ENCODE measurements around the gene RIPOR1.

RIPOR1 gene

DNA sequence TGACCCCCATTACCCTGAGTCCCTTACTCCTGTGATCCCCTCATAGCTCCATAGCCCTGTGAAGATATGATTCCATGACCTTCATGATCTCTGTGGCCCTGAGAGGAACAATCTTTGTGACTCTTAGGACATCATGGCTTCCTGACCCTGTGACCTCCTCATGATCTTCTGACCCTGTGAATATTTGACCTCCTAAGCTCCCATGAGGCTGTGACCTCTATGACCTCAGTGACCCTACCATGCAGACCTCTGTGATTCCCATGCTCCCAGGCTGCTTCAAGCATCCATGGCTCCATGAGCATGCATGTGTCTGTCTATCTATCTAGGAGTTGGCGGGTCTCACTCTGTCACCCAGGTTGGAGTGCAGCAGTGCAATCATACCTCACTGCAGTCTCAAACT, 12.1 kb downstream of the RIPOR1 start:
- no peak for DNase-seq

GRCh38 chr16:67541391-67542263, 13.0 kb downstream of the RIPOR1 start:
- peak; percentile 74 for DNase-seq

GRCh38 chr16:67542464-67542863, 13.8 kb downstream of the RIPOR1 start:
- DNase-seq: peak; percentile 76

DNA sequence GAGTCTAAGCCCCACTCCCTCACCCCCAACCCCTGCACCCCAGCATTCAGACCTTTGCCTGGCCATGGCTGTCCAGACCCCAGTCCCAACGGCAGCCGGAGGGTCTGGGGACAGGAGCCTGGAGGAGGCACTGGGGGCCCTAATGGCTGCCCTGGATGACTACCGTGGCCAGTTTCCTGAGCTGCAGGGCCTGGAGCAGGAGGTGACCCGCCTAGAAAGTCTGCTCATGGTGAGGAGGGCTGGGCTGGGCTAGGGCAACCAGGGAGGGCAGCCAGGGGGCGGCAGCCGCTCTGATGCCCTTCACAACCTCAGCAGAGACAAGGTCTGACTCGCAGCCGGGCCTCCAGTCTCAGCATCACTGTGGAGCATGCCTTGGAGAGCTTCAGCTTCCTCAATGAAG, 14.4 kb downstream of the RIPOR1 start:
- DNase-seq: peak; percentile 49

DNA sequence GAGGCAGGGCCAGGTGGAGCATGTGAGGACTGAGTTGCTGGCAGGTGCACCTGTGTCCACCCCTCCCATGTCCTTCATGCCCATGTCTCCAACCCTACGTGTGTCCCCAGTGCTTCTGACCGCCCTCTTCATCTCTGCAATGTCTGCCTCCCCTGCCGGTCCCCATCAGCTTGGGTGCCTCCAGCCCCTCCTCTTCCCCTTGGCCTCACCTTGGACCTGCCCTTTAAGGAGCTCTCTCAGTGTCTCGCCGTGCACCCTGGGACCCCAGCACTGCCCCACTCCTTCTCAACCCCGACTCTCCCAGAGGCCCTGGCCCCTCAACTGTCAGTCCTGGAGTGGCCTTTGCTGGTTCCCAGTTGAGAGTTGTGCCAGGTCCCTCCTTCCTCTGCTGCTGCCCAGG, 15.0 kb downstream of the RIPOR1 start:
- DNase-seq: no peak

DNA sequence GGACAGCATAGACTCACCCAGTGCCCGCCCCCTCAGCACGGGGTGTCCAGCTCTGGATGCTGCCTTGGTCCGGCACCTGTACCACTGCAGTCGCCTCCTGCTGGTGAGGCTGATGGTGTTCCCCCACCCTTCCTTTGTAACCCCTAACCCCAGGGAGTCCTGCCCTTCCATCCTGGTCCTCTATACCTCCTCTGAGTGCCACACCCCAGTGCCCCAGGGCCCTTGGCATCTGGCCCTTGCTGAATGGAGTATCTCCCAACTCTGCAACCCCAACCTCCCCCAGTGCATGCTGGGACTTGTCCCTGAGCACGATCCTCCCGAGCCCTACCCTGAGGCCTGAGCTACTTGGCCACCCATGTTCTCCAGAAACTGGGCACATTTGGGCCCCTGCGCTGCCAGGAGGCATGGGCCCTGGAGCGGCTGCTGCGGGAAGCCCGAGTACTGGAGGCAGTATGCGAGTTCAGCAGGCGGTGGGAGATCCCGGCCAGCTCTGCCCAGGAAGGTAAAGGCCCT, 15.8 kb downstream of the RIPOR1 start:
- peak; percentile 51 for DNase-seq

DNA sequence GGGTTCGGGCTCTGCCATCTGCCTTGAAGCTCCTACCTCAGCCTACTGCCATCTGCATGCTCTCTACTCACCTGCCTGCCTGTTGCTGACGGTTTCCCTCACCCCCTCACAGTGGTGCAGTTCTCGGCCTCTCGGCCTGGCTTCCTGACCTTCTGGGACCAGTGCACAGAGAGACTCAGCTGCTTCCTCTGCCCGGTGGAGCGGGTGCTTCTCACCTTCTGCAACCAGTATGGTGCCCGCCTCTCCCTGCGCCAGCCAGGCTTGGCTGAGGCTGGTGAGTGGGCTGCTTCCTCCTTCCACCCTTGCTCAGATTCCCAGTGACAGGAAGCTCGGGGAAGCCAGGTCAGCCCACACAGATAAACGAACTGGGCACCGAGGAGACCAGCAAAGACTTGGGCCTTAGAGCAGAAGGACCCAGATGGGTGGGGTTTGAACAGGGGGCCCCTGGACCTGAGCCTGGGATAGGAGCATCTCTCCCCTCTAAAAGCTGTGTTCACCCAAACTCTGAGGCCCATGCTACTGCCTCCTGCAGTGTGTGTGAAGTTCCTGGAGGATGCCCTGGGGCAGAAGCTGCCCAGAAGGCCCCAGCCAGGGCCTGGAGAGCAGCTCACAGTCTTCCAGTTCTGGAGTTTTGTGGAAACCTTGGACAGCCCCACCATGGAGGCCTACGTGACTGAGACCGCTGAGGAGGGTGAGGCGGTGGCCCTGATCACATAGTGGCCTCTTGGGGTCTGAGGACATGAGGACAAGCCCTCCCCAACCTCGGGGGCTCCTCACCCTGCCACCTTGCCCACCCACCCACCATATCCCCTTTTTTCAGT, 16.4 kb downstream of the RIPOR1 start:
- DNase-seq: peak; percentile 44

- peak; percentile 36 for DNase-seq
Observed at GRCh38 chr16:67545665-67546024, 17.0 kb downstream of the RIPOR1 start.

- DNase-seq: no peak
Observed at GRCh38 chr16:67546091-67546501, 17.5 kb downstream of the RIPOR1 start.

- DNase-seq: peak; percentile 87
Observed at GRCh38 chr16:67546761-67547422, 18.3 kb downstream of the RIPOR1 start.

GRCh38 chr16:67547423-67548264, 19.0 kb downstream of the RIPOR1 start:
- DNase-seq: no peak

- no peak for DNase-seq
Observed at GRCh38 chr16:67548265-67549126, 19.9 kb downstream of the RIPOR1 start.

- no peak for DNase-seq
Observed at GRCh38 chr16:67549240-67549639, 20.6 kb downstream of the RIPOR1 start.

GRCh38 chr16:67549936-67550335, 21.3 kb downstream of the RIPOR1 start:
- no peak for DNase-seq

DNA sequence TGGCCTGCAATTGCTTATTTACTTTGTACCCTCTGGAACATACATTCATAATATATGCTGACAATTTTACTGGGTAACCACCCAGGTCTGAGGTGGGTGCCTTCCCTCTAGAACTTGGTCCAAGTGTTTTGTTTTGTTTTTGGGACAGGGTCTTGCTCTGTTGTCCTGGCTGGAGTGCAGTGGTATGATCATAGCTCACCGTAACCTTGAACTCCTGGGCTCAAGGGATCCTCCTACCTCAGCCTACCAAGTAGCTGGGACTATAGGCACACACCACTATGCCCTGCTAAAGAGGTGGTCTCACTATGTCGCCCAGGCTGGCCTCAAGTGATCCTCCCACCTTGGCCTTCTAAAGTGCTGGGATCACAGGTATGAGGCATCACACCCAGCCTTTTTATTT, 22.5 kb downstream of the RIPOR1 start:
- no peak for DNase-seq

DNA sequence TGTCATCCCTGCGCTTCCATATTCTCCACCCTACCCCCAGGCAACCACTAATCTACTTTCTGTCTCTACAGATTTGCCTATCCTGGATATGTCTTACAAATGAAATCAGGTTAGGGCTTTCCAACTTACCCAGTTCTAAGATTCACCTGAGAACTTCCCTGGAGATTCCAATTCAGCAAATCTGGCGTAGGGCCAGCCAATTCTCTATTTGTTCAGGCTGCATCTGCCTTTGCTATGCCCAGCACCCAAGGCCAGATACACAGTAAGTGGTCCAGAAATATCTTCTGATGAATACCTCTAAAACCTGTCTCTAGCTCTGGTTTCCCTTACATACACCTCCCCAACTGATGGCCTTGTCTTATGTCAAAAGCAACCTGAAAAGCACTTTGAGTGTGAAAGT, 23.3 kb downstream of the RIPOR1 start:
- no peak for DNase-seq

- DNase-seq: no peak
Observed at GRCh38 chr16:67552476-67552875, 23.8 kb downstream of the RIPOR1 start.

DNA sequence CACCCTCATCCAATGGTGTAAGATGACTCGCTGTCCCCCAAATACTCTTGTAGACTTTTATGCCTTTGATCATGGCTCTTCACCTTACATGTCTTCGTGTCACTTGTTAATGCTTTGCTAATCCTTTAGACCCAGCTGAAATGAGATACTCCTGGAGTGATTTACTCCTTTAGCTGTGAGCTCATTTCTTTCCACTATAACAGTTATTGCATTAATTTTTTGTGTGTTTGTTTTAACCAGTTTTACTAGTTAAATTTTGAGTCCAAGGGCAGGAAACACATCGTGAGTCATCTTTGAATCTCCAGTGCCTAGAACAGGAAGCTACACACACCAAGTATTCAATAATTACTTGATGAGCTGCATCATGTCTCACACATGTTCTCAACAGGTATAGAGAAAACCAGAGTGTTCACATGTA, 27.2 kb downstream of the RIPOR1 start:
- DNase-seq: no peak

- no peak for DNase-seq
Observed at GRCh38 chr16:67558859-67559258, 30.2 kb downstream of the RIPOR1 start.

GRCh38 chr16:67560827-67561342, 32.3 kb downstream of the RIPOR1 start:
- no peak for DNase-seq

DNA sequence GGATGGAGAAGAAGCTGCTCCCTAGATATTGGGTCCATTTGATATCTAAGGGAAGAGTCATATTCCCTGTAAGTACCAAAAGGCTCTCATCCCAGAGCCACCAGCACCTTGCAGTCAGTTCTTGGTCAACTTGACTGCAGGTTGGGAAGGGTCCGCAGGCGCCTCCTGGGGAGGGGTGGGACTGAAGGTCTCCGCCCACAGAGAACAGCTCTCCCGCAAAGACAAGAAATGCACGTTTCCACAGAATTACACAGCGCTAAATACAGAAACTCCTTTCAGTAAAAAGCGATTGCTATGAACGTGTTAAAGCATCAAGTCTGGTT, 32.8 kb downstream of the RIPOR1 start:
- DNase-seq: no peak
